ENCODE results near the gene SIN3B. TPM values are rescaled to one million over a fixed set of nuclear protein-coding genes. Genes with fewer than 3 reads are reported as not detected.

The SIN3B gene
- total RNA-seq, 1 experiment from 2014 or later: 49.7 TPM

DNA sequence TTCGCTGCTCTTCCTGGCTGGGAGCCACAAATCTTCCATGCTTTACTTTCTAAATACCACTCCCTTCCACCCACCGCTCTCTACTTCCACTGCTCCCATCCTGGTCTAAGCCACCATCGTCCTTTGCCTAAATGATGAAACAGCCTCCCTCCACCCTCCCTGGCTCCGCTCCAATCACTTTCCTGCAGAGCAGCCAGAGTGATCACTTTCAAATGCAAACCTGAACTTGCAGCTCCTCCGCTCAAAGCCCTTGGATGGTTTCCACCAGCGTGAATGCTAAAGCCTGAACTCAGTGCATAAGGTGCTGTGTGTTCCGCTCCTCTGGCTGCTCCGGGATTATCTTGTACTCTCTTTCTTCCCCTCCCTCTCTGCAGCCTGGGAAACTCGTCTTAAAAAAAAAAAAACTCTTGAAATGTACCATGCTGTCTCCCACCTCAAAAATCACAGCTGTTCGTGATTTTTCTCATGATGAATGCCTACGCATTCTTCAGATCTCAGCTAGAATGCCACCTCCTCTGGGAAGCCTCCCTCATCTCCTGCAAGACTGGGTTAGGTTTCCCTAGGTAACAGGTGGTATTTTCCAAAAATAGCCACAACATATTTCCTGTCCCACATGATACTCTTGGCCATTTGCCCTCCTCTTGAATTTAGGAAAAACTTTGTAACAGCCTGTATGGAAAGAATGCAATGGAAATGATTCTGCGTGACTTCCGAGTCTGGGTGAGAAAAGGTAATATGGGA lies 3.7 kb upstream of the SIN3B start:
- H3K27me3 Mint-ChIP-seq (ENCODE audit: unreplicated experiment): no peaks in the 10 kb centered on the region
- peaks cover 19% of the 10 kb centered on the region for H3K36me3 Mint-ChIP-seq (ENCODE audit: insufficient read depth, unreplicated experiment)
- TF ChIP-seq, protein P1, sequence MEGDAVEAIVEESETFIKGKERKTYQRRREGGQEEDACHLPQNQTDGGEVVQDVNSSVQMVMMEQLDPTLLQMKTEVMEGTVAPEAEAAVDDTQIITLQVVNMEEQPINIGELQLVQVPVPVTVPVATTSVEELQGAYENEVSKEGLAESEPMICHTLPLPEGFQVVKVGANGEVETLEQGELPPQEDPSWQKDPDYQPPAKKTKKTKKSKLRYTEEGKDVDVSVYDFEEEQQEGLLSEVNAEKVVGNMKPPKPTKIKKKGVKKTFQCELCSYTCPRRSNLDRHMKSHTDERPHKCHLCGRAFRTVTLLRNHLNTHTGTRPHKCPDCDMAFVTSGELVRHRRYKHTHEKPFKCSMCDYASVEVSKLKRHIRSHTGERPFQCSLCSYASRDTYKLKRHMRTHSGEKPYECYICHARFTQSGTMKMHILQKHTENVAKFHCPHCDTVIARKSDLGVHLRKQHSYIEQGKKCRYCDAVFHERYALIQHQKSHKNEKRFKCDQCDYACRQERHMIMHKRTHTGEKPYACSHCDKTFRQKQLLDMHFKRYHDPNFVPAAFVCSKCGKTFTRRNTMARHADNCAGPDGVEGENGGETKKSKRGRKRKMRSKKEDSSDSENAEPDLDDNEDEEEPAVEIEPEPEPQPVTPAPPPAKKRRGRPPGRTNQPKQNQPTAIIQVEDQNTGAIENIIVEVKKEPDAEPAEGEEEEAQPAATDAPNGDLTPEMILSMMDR (IDR thresholded peaks at IDR 0.05; ENCODE audit: unreplicated experiment): no peak
- DNase-seq: peak; percentile 15
- peak overlapping the region; percentile 54 for H3K4me3 Mint-ChIP-seq (ENCODE audit: low read depth, unreplicated experiment)
- intact Hi-C loops (cut with micrococcal nuclease; ENCODE audit: unreplicated experiment): no loop called here
- no peaks in the 10 kb centered on the region for H3K9me3 Mint-ChIP-seq (ENCODE audit: low read depth, unreplicated experiment)
- no TSS peak for BruUV-seq (replicated peaks)
- peaks cover 23% of the 10 kb centered on the region for H3K4me1 Mint-ChIP-seq (ENCODE audit: low read depth, unreplicated experiment)
- peak overlapping the region; percentile 72 for H3K27ac Mint-ChIP-seq (ENCODE audit: unreplicated experiment)
- CTCF ChIA-PET: interaction anchor here (0.6 kb wide), 1 partner anchor 736 kb away, joined by 3 read pairs; no protein-coding TSS in a partner anchor

DNA sequence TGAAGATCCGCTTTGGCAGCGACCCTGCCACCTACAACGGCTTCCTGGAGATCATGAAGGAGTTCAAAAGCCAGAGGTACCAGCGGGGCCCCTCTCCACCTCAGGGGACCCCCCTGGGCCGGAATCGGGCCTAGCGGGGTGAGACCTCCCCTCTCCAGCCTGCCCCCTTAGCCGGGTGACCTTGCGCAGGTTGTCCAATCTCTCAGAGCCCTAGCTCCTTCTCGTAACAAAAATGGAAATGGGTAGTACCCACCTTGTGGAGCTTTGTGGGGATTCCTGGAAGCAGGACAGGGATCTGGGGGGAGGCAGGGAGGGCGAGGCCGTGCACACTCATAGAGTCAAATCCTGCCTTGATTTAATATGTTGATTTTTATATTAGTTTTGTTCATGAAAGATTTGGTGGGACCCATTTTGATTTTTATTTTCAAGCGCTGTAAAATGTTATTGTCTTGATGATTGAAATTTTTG lies 658 bp downstream of the SIN3B start:
- H3K27ac Mint-ChIP-seq (ENCODE audit: unreplicated experiment): no peak overlapping the region
- no peaks in the 10 kb centered on the region for H3K27me3 Mint-ChIP-seq (ENCODE audit: unreplicated experiment)
- CTCF ChIA-PET: interaction anchor here (0.6 kb wide), 1 partner anchor 121 kb away, joined by 5 read pairs; no protein-coding TSS in a partner anchor
- H3K4me3 Mint-ChIP-seq (ENCODE audit: low read depth, unreplicated experiment): peak overlapping the region; percentile 67
- intact Hi-C loops (cut with micrococcal nuclease; ENCODE audit: unreplicated experiment): no loop called here
- H3K36me3 Mint-ChIP-seq (ENCODE audit: insufficient read depth, unreplicated experiment): peaks cover 26% of the 10 kb centered on the region
- no TSS peak for BruUV-seq (replicated peaks)
- TF ChIP-seq, protein P1 (IDR thresholded peaks at IDR 0.05; ENCODE audit: unreplicated experiment): no peak
- DNase-seq: no peak
- peaks cover 18% of the 10 kb centered on the region for H3K4me1 Mint-ChIP-seq (ENCODE audit: low read depth, unreplicated experiment)
- H3K9me3 Mint-ChIP-seq (ENCODE audit: low read depth, unreplicated experiment): no peaks in the 10 kb centered on the region

DNA sequence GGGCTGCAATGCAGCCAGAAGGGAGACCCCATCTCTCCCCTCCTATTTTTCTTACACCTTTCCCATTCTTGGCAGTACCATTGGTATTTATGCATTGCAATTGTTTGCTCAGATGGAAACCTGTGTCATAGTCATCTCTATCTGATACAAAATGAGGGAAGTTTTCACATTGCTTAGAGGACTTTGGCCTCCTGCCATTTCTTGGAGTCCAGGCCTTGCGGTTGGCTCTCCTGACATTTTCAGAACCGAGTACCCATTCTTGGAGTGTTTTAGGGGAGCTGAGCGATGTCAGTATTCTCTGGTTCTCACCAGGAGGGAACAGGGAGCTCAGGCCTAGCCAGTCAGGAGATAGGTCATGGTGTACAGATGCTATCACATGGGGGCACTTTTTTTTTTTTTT lies 1.5 kb downstream of the SIN3B start:
- no TSS peak for BruUV-seq (replicated peaks)
- CTCF ChIA-PET: no interaction called here
- Mint-ChIP-seq H3K36me3 (ENCODE audit: insufficient read depth, unreplicated experiment) (peaks cover 32% of the 10 kb centered on the region), H3K4me3 (ENCODE audit: low read depth, unreplicated experiment) (peak overlapping the region; percentile 67), H3K27me3 (ENCODE audit: unreplicated experiment) (no peaks in the 10 kb centered on the region), H3K4me1 (ENCODE audit: low read depth, unreplicated experiment) (peaks cover 10% of the 10 kb centered on the region), H3K27ac (ENCODE audit: unreplicated experiment) (no peak overlapping the region), H3K9me3 (ENCODE audit: low read depth, unreplicated experiment) (no peaks in the 10 kb centered on the region)
- intact Hi-C loops (cut with micrococcal nuclease; ENCODE audit: unreplicated experiment): no loop called here
- TF ChIP-seq, protein P1 (IDR thresholded peaks at IDR 0.05; ENCODE audit: unreplicated experiment): no peak
- DNase-seq: no peak

DNA sequence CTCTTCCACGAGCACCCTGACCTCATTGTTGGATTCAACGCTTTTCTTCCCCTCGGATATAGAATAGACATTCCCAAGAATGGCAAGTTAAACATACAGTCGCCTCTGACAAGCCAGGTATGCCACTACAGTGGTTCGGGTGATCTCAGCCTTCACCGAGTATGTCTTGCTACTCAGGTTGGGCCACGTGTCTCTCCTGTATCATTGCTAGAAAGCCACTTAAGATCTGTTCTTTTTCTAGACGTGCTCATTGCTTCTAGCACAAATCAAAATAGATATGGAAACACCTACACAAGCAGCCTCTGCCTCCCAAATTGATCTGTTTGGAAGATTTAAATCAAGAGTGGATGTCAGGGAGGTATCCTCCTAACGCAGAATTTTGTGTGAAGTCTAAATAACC lies 2.3 kb downstream of the SIN3B start:
- H3K36me3 Mint-ChIP-seq (ENCODE audit: insufficient read depth, unreplicated experiment): peaks cover 32% of the 10 kb centered on the region
- H3K9me3 Mint-ChIP-seq (ENCODE audit: low read depth, unreplicated experiment): no peaks in the 10 kb centered on the region
- intact Hi-C loops (cut with micrococcal nuclease; ENCODE audit: unreplicated experiment): no loop called here
- TF ChIP-seq, protein P1 (IDR thresholded peaks at IDR 0.05; ENCODE audit: unreplicated experiment): no peak
- peaks cover 7% of the 10 kb centered on the region for H3K4me1 Mint-ChIP-seq (ENCODE audit: low read depth, unreplicated experiment)
- no peak for DNase-seq
- no peaks in the 10 kb centered on the region for H3K27me3 Mint-ChIP-seq (ENCODE audit: unreplicated experiment)
- no TSS peak for BruUV-seq (replicated peaks)
- no peak overlapping the region for H3K27ac Mint-ChIP-seq (ENCODE audit: unreplicated experiment)
- CTCF ChIA-PET: no interaction called here
- no peak overlapping the region for H3K4me3 Mint-ChIP-seq (ENCODE audit: low read depth, unreplicated experiment)
